ENCODE measurements around the gene EIF4G2.
"Not testable (repeated sequence)": the region's sequence is repeated elsewhere in the genome, so short reads cannot be mapped to it uniquely, and the experiment has no call there.

The EIF4G2 gene

GRCh38 chr11:10808553-10809372, at the start of gene EIF4G2:
Gene EIF4G2 (minus strand): TSS chr11:10808926.
- DNase-seq (ENCODE audit: low read depth in 3 of 3, low spot score in 1 of 3) = peak; percentile 94 to 98 (median 95)

- peak; percentile 85 to 93 (median 90) for DNase-seq (ENCODE audit: low read depth in 3 of 3, low spot score in 1 of 3)
Measured at GRCh38 chr11:10857709-10858438, 49.1 kb upstream of the EIF4G2 start, which contains the start of gene ZBED5. Gene ZBED5 (minus strand): TSS chr11:10858053. CDS start chr11:10854945, 3,108 bp downstream.

DNA sequence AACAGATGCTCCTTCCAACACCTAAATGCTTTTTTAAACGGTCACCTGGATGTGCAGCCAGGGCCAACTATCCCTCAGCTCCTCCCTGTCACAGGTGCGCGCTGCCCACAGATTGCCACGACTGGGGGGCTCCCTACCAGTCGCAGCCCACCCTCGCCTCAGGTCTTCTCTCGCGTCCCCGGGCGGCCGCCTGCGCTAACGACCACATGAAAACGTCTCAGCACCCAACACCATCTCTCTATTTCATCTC, 48.7 kb upstream of the EIF4G2 start:
- no peak for DNase-seq (ENCODE audit: low read depth in 3 of 3, low spot score in 1 of 3)

- no peak for DNase-seq (ENCODE audit: low read depth in 3 of 3, low spot score in 1 of 3)
Measured at GRCh38 chr11:10856689-10857458, 48.1 kb upstream of the EIF4G2 start.

- no peak for DNase-seq (ENCODE audit: low read depth in 3 of 3, low spot score in 1 of 3)
Measured at GRCh38 chr11:10855295-10855694, 46.6 kb upstream of the EIF4G2 start.

GRCh38 chr11:10847960-10848860, 39.5 kb upstream of the EIF4G2 start:
- no peak for DNase-seq (ENCODE audit: low read depth in 3 of 3, low spot score in 1 of 3)

DNA sequence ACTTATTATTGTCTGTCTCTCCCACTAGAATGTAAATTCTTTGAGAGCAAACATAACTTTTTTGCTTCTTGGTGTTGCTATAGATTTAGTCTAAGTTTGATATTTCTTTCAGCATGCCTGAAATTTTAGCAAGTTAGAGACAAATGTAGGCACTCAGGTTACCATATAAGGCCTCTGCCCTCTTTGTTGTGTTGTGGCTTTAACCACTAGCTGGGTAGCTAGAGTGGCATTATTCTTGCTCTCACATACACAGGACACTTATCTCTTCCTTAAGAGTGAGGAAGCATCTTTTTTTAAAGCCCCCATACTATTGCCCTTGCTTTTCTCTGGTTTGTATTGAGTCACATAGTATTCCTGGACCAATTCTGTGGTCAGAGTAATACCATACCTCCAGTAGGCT, 37.9 kb upstream of the EIF4G2 start:
- DNase-seq (ENCODE audit: low read depth in 3 of 3, low spot score in 1 of 3) = no peak

GRCh38 chr11:10845589-10845988, 36.9 kb upstream of the EIF4G2 start:
- DNase-seq (ENCODE audit: low read depth in 3 of 3, low spot score in 1 of 3) = no peak

- DNase-seq (ENCODE audit: low read depth in 3 of 3, low spot score in 1 of 3) = no peak
Measured at GRCh38 chr11:10844796-10845195, 36.1 kb upstream of the EIF4G2 start.

GRCh38 chr11:10844356-10844755, 35.6 kb upstream of the EIF4G2 start:
- no peak for DNase-seq (ENCODE audit: low read depth in 3 of 3, low spot score in 1 of 3)

DNA sequence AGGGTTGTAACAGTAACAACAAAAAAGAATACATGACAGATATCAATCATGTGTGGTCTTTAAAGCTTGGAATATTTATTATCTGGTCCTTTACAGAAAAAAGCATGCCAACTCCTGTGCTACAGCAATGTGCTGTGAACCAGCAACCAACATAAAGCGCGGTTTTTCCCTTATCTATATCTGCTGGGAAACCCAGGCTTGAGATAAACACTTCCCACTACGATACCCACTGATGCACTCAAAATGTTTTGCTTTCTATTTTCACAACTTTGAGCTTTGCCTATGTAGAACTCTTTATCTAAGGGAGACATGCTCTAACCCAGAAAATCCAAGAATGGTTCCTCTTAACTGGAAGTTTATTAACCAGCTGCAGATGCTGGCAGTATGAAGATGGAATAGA, 30.2 kb upstream of the EIF4G2 start:
- DNase-seq (ENCODE audit: low read depth in 3 of 3, low spot score in 1 of 3) = no peak

DNA sequence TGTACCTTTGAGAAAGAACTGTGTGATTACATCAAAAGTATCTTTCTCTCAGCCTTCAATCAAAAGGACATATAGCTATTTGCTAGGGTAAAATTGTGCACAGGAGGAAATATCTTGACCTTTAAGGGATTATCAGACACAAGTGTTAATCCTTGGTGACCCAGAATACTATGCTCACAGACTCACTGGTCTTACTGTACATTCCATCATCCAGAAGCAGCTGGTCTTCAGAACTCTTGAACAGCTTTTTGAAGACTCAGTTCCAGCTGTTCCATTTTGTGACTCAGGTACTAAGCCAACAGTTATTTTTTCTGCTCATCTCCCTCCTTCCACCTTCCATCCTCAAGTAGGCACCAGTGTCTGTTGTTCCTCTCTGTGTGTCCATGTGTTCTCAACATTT, 29.4 kb upstream of the EIF4G2 start:
- no peak for DNase-seq (ENCODE audit: low read depth in 3 of 3, low spot score in 1 of 3)

DNA sequence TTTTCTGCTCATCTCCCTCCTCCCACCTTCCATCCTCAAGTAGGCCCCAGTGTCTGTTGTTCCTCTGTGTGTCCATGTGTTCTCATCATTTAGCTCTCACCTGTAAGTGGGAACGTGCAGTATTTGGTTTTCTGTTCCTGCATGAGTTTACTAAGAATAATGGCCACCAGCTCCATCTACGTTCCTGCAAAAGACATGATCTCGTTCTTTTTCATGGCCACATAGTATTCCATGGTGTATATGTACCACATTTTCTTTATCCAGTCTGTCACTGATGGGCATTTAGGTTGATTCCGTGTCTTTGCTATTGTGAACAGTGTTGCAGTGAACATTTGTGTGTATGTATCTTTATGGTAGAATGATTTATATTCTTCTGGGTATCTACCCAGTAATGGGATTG, 28.2 kb upstream of the EIF4G2 start:
- DNase-seq (ENCODE audit: low read depth in 3 of 3, low spot score in 1 of 3) = not testable (repeated sequence)

DNA sequence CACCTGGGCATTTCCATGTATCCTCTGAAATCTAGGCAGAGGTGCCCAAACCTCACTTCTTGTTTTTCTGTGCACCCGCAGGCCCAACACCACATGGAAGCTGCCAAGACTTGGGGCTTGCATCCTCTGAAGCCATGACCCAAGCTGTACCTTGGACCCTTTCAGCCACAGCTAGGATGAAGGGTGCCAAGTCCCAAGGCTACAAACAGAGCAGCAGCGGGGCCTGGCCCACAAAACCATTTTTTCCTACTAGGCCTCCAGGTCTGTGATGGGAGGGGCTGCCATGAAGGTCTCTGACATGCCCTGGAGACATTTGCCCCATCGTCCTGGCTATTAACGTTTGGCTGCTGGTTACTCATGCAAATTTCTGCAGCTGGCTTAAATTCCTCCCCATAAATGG, 20.4 kb upstream of the EIF4G2 start:
- no peak for DNase-seq (ENCODE audit: low read depth in 3 of 3, low spot score in 1 of 3)

DNA sequence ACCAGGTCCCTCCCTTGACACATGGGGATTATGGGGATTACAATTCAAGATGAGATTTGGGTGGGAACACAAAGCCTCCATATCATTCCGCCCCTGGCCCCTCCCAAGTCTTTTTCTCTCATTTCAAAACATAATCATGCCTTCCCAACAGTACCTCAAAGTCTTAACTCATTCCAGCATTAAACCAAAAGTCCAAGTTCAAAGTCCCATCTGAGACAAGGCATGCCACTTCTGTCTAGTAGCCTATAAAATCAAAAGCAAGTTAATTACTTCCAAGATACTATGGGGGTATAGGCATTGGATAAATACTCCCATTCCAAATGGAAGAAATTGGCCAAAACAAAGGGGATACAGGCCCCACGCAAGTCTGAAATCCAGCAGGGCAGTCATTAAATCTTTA, 19.7 kb upstream of the EIF4G2 start:
- DNase-seq (ENCODE audit: low read depth in 3 of 3, low spot score in 1 of 3) = no peak

DNA sequence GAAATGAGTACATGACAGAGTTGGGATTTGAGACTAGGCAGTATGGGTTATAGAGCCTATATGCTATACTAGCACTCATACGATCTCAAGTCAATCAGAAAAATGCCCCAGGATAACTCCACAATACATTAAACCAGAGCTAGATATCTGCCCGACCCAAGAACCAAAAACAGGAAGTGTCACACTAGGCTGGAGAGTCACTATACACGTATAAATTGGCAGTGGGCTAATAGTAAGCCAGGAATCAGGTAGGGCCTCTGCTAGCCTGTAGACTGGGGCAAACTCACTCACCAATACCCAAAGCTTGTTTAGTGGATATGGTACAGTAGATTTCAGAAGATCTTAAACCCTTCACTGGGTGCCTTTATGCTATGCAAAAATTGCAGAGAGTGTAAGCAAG, 16.2 kb upstream of the EIF4G2 start:
- no peak for DNase-seq (ENCODE audit: low read depth in 3 of 3, low spot score in 1 of 3)

GRCh38 chr11:10823152-10823579, 14.4 kb upstream of the EIF4G2 start:
- DNase-seq (ENCODE audit: low read depth in 3 of 3, low spot score in 1 of 3) = no peak

DNA sequence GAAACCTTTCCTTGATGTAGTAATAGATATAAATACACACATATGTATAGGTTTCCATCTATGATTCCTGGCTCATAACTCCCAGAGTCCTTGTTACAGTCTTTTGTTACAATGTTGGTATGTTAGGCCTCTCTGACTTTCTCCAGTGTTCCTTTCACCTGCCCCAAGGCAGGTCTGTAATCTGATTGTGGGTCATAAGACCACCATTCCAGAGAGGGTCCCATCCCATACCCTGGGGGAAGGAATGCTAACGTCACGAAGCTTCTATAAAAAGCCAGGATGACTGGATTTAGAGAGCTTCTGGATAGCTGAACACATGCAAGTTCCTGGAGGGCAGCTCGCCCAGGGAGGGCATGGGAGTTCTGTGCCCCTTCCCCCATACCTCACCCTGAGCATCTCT, 13.8 kb upstream of the EIF4G2 start:
- not testable (repeated sequence) for DNase-seq (ENCODE audit: low read depth in 3 of 3, low spot score in 1 of 3)

GRCh38 chr11:10818594-10818993, 9.9 kb upstream of the EIF4G2 start:
- no peak for DNase-seq (ENCODE audit: low read depth in 3 of 3, low spot score in 1 of 3)

DNA sequence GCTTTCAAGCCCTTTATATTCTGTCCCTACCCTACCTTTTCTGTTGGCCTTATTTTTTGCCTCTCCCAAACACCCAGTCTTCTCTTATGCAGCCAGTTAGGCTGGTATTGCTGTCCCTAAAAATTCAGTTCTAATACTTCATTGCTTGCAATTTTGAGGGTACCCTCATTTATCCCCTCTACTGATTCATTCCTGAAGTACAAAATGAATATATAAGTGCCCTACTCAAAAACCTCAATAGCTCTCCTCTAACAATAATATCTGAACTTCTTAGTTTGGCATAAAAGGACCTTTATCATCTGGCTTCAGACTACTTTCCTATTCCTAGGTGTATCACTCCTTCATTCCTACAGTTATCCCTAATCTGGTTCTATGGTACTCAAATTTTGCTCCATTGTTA, 5.2 kb upstream of the EIF4G2 start:
- DNase-seq (ENCODE audit: low read depth in 3 of 3, low spot score in 1 of 3) = no peak

Data from stimulated activated CD4-positive, alpha-beta T cell treated with anti-CD3 and anti-CD28 coated beads, TNF-alpha, amount 100 ng/mL, for 1 hour (primary cell).